ENCODE measurements around the gene CBLC.

GRCh38 chr19:44731081-44731480, 46.6 kb upstream of the CBLC start:
- TF ChIP-seq ZNF302 (tag by site-specific recombination; IDR thresholded peaks at IDR 0.05; ENCODE audit: low read depth) (no peak), ZNF747 (tag by site-specific recombination; IDR thresholded peaks at IDR 0.05) (no peak), ZNF785 (tag by site-specific recombination; IDR thresholded peaks at IDR 0.05) (no peak), ZNF707 (tag by site-specific recombination; IDR thresholded peaks at IDR 0.05) (no peak), ZNF354C (tag by site-specific recombination; IDR thresholded peaks at IDR 0.05; ENCODE audit: borderline replicate concordance, low read depth) (no peak), ZNF513 (tag by site-specific recombination; IDR thresholded peaks at IDR 0.05) (no peak), ZXDB (tag by site-specific recombination; IDR thresholded peaks at IDR 0.05) (no peak), ZNF449 (tag by site-specific recombination; IDR thresholded peaks at IDR 0.05) (no peak), ZNF121 (tag by site-specific recombination; IDR thresholded peaks at IDR 0.05) (no peak), ZNF624 (tag by site-specific recombination; IDR thresholded peaks at IDR 0.05) (no peak), ZNF184 (tag by site-specific recombination; IDR thresholded peaks at IDR 0.05) (no peak)
- TF ChIP-seq, protein P1, sequence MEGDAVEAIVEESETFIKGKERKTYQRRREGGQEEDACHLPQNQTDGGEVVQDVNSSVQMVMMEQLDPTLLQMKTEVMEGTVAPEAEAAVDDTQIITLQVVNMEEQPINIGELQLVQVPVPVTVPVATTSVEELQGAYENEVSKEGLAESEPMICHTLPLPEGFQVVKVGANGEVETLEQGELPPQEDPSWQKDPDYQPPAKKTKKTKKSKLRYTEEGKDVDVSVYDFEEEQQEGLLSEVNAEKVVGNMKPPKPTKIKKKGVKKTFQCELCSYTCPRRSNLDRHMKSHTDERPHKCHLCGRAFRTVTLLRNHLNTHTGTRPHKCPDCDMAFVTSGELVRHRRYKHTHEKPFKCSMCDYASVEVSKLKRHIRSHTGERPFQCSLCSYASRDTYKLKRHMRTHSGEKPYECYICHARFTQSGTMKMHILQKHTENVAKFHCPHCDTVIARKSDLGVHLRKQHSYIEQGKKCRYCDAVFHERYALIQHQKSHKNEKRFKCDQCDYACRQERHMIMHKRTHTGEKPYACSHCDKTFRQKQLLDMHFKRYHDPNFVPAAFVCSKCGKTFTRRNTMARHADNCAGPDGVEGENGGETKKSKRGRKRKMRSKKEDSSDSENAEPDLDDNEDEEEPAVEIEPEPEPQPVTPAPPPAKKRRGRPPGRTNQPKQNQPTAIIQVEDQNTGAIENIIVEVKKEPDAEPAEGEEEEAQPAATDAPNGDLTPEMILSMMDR (tag by site-specific recombination; IDR thresholded peaks at IDR 0.05) = no peak
